HG03280 (cell line): ENCODE results near the gene HOTAIR.

Experiments
- ATAC-seq: cut with Tn5 transposase; IDR thresholded peaks from one replicate; pipeline ENCODE4 v1.9.1; 2021; ENCODE audit warnings: mild to moderate bottlenecking, moderate library complexity; ENCODE audit not compliant: unreplicated experiment

Gene HOTAIR

GRCh38 chr12:54000116-54001114, 25.7 kb upstream of the HOTAIR start, which contains the start of gene HOXC9:
Gene HOXC9 (plus strand): TSS chr12:54000161. CDS start chr12:54000189, 28 bp downstream.
- ATAC-seq = no peak

GRCh38 chr12:53999559-54000115, 24.9 kb upstream of the HOTAIR start:
- no peak for ATAC-seq

GRCh38 chr12:53998900-53999236, 24.1 kb upstream of the HOTAIR start:
- no peak for ATAC-seq

- no peak for ATAC-seq
Observed at GRCh38 chr12:53998110-53998899, 23.6 kb upstream of the HOTAIR start.

GRCh38 chr12:53997204-53998109, 22.7 kb upstream of the HOTAIR start:
- no peak for ATAC-seq

GRCh38 chr12:53996240-53997203, 21.8 kb upstream of the HOTAIR start:
- ATAC-seq = no peak

GRCh38 chr12:53995378-53996239, 20.9 kb upstream of the HOTAIR start:
- no peak for ATAC-seq

GRCh38 chr12:53995002-53995377, 20.2 kb upstream of the HOTAIR start:
- ATAC-seq = no peak

GRCh38 chr12:53994264-53995001, 19.7 kb upstream of the HOTAIR start:
- no peak for ATAC-seq

- no peak for ATAC-seq
Observed at GRCh38 chr12:53994009-53994263, 19.2 kb upstream of the HOTAIR start.

GRCh38 chr12:53993162-53994008, 18.6 kb upstream of the HOTAIR start:
- no peak for ATAC-seq

GRCh38 chr12:53992377-53992889, 17.7 kb upstream of the HOTAIR start:
- no peak for ATAC-seq

- no peak for ATAC-seq
Observed at GRCh38 chr12:53991077-53991460, 16.3 kb upstream of the HOTAIR start.

- ATAC-seq = no peak
Observed at GRCh38 chr12:53990311-53991076, 15.7 kb upstream of the HOTAIR start.

- ATAC-seq = peak; percentile 47
Observed at GRCh38 chr12:53989227-53990113, 14.7 kb upstream of the HOTAIR start.
